Measurements from ENCODE around the gene CSHL1.

Gene CSHL1

DNA sequence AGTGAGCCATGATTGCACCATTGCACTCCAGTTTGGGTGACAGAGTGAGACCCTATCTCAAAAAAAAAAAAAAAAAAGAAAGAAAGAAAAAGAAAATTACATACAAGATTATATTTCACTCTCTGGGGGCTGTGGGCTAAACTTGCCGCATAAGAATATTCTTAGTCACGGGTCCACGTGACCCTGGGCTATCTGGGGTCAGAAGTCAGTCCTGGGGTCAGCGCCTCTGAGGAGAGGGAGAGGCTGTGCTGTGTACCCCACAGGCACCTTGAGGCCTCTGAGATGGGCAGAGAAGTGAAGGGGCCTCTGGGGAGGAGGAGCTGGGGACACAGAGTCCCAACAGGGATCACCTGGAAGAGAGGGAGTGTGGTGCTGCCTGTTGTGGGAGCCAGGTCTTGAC is 26.9 kb upstream of the CSHL1 start:
- no peak for TF ChIP-seq POLR2AphosphoS5 (IDR thresholded peaks at IDR 0.05; ENCODE audit: low read depth, low read length)
- TF ChIP-seq POLR2A (IDR thresholded peaks at IDR 0.05; ENCODE audit: low read depth, low read length): no peak
- TF ChIP-seq TAF1 (IDR thresholded peaks at IDR 0.05; ENCODE audit: borderline replicate concordance, low read depth, low read length): no peak
- FAIRE-seq (no peak), DNase-seq (ENCODE audit: insufficient read length) (no peak)

DNA sequence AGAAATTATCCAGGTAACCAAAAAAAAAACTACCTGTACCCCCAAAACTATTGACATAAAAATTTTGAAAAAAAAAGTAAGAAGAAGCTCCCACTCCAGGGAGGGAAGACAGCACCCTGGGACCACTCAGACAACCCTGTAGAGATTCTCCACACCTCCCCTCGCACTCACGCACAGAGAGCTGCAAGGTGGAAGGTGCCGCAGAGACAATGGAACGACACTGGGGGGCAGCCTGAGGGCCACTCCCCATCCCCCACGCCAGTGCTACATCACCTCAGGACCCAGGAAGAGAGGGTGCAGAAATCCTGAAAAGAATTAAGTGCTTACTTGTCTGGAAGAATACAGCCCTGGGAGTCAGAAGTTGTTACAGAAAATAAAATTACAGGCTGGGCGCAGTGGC is 26.3 kb upstream of the CSHL1 start:
- TF ChIP-seq POLR2A (IDR thresholded peaks at IDR 0.05; ENCODE audit: low read depth, low read length) (no peak), TAF1 (IDR thresholded peaks at IDR 0.05; ENCODE audit: borderline replicate concordance, low read depth, low read length) (no peak), POLR2AphosphoS5 (IDR thresholded peaks at IDR 0.05; ENCODE audit: low read depth, low read length) (no peak)
- FAIRE-seq: no peak
- no peak for DNase-seq (ENCODE audit: insufficient read length)

DNA sequence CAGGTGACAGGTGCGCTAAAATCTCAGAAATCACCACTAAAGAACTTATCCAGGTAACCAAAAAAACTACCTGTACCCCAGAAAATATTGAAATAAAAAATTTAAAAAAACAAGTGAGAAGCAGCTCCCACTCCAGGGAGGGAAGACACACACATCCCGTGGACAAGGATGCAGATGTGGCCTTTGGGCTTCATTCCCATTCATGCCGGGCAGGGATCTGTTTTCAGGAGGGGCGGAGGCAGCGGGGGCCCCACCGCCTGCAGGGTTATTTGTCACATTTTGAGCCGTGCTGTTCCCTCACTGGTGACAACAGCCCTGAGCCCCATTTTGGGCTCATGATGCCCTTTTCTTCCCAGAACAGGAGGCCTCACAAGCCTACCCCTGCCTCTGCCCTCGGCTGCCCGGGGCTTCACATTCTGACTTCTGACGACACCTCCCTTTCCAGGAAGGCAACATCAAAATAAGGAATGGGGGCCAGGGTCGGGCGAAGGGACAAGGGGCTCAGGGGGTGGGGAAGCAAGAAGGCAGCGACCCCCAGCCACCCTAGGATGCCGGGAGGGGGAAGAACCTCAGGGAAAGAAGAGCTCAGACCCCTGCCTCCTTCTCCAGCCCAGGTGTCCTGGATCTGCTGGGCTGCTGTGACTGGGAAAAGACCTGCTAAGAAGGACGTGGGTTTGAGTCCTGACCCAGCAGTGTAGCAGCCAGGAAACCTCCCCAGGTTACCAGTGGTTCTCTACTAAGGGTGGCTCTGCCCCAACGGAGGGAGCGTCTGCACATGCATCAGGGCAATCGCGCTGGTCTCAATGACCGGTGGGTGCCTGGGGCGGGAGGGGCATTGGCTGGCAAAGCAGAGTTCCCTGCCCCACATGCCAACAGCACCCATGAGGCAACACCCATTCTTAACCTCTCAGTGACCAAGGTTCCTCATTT is 23.4 kb upstream of the CSHL1 start:
- FAIRE-seq (no peak), DNase-seq (ENCODE audit: insufficient read length) (no peak)
- TF ChIP-seq TAF1 (IDR thresholded peaks at IDR 0.05; ENCODE audit: borderline replicate concordance, low read depth, low read length) (no peak), POLR2A (IDR thresholded peaks at IDR 0.05; ENCODE audit: low read depth, low read length) (no peak), POLR2AphosphoS5 (IDR thresholded peaks at IDR 0.05; ENCODE audit: low read depth, low read length) (no peak)

DNA sequence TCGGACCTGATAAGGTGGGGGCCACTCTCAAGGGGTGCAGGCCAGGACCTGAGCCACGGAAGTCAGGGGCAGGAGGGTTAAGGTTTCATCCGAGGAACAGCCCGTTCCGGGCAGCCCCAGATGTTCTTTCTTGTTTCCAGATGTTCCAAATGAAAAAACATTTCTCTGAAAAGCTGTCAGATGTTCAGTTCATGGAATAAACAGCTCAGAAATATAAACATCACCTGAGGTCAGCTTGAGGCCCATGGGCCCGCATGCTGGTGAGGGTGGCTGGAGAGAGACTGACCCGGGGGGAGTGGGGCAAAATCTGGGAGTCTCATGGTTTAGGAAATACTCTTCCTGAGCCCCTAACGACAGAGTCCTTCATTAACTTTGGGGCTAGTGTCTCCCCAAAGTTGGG is 22.5 kb upstream of the CSHL1 start:
- no peak for TF ChIP-seq TAF1 (IDR thresholded peaks at IDR 0.05; ENCODE audit: borderline replicate concordance, low read depth, low read length)
- TF ChIP-seq POLR2AphosphoS5 (IDR thresholded peaks at IDR 0.05; ENCODE audit: low read depth, low read length): no peak
- no peak for TF ChIP-seq POLR2A (IDR thresholded peaks at IDR 0.05; ENCODE audit: low read depth, low read length)
- no peak for DNase-seq (ENCODE audit: insufficient read length)
- no peak for FAIRE-seq

DNA sequence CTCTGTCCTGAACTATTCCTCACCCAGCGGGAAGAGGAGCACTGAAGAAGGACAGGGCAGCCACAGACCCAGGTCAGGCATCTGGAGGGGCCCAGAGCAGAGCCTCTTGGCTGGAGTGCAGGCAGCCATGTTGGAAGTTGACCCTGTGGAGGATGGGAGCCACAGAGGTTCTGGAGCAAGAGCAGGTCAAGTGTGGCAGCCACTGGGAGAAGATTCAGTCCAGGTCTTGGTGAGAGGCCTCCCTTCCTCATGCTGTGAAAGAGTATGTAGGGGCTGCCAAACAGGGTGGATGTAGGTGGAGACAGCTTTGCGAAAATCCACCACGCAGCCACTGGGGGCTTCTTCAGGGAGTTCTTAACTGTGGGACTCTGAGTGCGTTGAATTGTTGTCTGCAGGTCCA is 21.7 kb upstream of the CSHL1 start:
- FAIRE-seq: no peak
- no peak for DNase-seq (ENCODE audit: insufficient read length)
- TF ChIP-seq TAF1 (IDR thresholded peaks at IDR 0.05; ENCODE audit: borderline replicate concordance, low read depth, low read length) (no peak), POLR2A (IDR thresholded peaks at IDR 0.05; ENCODE audit: low read depth, low read length) (no peak), POLR2AphosphoS5 (IDR thresholded peaks at IDR 0.05; ENCODE audit: low read depth, low read length) (no peak)

DNA sequence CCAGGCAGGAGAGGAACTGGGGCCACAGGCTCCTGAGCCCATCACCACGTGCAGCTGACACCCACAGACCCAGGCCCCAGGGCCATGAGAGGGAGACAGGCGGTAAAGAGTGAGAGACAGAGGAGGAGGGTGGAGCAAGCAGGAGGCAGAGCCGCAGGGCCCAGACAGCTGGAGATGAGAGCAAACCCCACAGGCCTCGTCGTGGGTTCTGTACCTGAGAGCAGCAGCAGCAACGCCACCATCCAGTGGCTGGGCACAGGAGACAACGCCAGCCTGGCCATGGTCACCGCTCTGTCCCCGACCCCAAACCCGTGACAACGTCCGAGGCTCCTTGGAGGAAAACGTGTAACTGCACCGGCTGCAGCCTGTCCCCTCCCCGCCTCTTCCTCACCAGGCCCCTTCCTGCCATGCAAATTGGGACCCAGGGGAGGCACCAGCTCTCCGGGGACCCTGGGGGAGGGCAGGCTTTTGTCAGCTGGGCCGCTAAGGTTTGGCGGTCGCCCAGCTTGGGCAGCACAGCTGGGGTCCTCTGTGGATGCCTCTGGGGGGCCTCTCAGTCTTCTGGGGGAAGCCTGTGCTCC is 21.0 kb upstream of the CSHL1 start, which contains the start of gene CD79B:
Gene CD79B, minus strand, starts transcription at position 351 of the 581 bp plus-strand sequence. Its CDS starts 70 bp downstream, at position 281.
- FAIRE-seq: peak; percentile 97

DNA sequence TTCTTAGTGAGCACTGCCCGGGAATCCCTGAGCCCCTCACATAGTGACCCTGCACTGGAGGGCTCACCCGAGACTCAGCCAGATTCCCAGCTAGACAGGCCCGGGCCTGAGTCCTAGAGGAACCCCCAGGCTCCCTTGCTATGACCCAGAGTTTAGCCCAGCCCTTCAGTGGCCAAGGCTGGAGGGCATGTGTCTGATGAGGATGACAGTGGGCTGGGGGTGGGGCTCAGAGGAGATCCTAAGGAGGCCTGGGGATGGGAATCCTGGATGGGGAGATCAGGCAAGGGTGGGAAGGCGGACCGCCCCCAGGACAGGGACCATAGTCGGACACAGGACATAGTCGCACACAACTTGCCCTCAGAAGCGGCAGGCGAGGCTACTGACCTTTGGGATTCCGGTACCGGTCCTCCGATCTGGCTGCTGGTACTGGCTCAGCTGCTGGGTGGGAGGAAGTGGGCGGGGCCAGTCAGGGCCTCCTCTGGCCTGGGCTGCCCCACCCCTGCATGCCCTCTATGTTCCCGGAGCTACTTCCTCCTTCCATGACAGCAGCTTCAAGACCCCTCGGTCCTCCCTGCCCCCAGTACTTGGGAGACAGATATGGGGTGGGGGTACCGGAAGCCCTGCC is 20.0 kb upstream of the CSHL1 start:
- DNase-seq (ENCODE audit: insufficient read length) (peak; percentile 86), FAIRE-seq (peak; percentile 90)
- no peak for TF ChIP-seq TAF1 (IDR thresholded peaks at IDR 0.05; ENCODE audit: borderline replicate concordance, low read depth, low read length)
- TF ChIP-seq POLR2A (IDR thresholded peaks at IDR 0.05; ENCODE audit: low read depth, low read length): no peak; the same call in 1 of the 2 replicates
- TF ChIP-seq POLR2AphosphoS5 (IDR thresholded peaks at IDR 0.05; ENCODE audit: low read depth, low read length): no peak

More for the DNA sequence above, 21.0 kb upstream of the CSHL1 start, which contains the start of gene CD79B:
- peak; percentile 82 for TF ChIP-seq POLR2A (IDR thresholded peaks at IDR 0.05; ENCODE audit: low read depth, low read length)
- TF ChIP-seq TAF1 (IDR thresholded peaks at IDR 0.05; ENCODE audit: borderline replicate concordance, low read depth, low read length): no peak; the same call in 1 of the 2 replicates
- TF ChIP-seq POLR2AphosphoS5 (IDR thresholded peaks at IDR 0.05; ENCODE audit: low read depth, low read length): peak; percentile 73
- DNase-seq (ENCODE audit: insufficient read length): peak; percentile 98

DNA sequence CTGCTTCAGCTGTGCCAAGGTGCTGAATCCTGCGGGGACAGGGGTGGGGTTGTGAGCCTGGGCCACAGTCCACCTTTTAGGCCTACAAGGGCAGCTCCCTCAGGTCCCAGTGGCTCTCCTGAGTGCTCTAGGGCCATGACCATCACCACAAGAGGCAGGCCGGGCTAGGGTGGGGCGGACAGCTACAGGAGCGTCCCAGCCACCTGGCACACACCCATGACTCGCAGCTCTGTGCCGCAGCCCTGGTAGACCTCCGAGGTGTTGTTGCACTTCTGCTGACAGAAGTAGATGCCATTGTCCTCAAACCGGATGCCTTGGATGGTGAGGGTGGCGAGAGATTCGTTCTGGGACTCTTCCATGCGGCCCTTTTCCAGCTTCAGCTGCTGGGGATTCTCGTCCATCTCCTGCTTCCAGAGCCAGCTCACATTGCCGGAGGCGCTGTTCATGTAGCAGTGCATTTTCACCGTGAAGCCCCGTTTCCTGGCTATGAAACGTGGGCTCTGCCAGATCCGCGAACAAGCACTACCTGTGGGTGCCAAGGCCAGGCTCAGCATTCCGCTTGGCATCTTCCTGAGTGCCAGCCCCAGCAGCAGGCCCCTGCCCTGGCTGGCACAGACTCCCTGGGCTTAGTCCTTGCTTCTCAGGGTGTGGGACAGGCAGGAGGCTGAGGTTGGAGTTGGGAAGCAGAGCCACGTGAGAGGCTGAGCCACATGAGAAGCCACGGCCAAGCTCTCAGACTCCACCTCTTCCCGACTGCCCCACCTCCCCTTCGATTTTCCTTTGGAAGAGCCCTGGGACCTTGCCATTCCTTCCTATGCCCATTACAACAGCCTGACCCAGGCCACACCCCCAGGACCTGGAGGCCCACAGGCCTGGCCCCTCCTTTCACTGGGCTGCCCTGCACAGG is 19.1 kb upstream of the CSHL1 start:
- FAIRE-seq (no peak), DNase-seq (ENCODE audit: insufficient read length) (no peak)
- TF ChIP-seq TAF1 (IDR thresholded peaks at IDR 0.05; ENCODE audit: borderline replicate concordance, low read depth, low read length) (no peak), POLR2A (IDR thresholded peaks at IDR 0.05; ENCODE audit: low read depth, low read length) (no peak), POLR2AphosphoS5 (IDR thresholded peaks at IDR 0.05; ENCODE audit: low read depth, low read length) (no peak)

DNA sequence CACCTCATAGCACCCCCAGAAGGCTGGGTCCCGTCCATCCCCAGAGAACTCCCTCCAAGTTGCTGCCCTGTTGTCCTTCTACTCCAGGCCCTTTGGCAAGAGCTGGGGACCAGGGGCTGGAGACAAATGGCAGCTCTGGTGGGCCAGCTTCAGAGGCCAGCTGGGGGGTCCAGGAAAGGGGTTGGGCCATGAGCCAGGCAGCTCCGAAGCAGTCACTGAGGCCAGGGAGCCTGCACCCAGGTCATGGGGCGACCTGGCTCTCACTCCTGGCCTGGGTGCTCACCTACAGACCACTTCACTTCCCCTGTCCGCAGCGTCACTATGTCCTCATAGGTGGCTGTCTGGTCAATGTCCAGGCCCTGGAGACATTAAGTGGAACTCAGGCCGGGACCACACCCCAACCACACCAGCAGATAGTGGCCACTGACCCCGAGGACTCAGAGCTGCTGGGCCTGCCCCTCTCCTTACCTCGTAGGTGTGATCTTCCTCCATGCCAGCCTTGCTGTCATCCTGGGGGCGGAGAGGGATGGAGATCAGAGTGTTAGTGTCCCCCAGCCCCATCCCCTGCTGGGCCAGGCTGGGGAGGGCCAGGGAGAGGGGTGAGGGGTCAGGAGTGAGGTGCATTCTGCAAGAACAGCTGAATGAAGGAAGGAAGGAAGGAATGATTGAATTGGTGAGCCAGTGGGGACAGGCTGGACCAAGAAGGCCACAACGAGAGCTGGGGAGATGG is 18.1 kb upstream of the CSHL1 start:
- no peak for DNase-seq (ENCODE audit: insufficient read length)
- no peak for TF ChIP-seq TAF1 (IDR thresholded peaks at IDR 0.05; ENCODE audit: borderline replicate concordance, low read depth, low read length)
- TF ChIP-seq POLR2A (IDR thresholded peaks at IDR 0.05; ENCODE audit: low read depth, low read length): no peak
- no peak for TF ChIP-seq POLR2AphosphoS5 (IDR thresholded peaks at IDR 0.05; ENCODE audit: low read depth, low read length)
- FAIRE-seq: no peak

DNA sequence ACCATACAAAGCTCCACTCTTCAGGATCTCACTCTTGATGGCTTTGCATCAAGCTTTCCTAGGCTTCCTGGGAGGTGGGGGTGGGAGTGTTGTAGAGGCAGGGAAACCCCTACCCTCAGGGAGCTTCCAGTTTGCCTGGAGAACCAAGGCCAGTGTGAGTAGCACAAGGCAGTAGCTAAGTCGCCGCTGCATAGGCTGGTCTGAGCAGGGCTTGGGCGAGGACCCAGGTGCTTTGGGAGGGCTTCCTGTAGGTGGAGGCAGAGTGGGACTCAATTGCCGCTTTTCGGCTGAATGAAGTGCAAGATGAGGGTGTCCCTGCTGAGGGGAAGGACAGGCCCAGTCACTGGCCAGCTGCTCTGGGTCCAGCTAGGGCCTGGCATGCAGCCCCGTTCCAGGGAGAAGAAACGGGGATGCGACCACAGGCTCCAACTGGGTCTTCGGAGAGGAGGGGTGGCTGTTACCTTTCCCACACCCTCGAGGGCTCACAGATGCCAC is 17.2 kb upstream of the CSHL1 start:
- FAIRE-seq (no peak), DNase-seq (ENCODE audit: insufficient read length) (no peak)
- no peak for TF ChIP-seq POLR2AphosphoS5 (IDR thresholded peaks at IDR 0.05; ENCODE audit: low read depth, low read length)
- TF ChIP-seq TAF1 (IDR thresholded peaks at IDR 0.05; ENCODE audit: borderline replicate concordance, low read depth, low read length): no peak
- no peak for TF ChIP-seq POLR2A (IDR thresholded peaks at IDR 0.05; ENCODE audit: low read depth, low read length)

Data from GM12892 (cell line).